H9 (cell line): ENCODE measurements around the gene RALGAPA1. TPM values are rescaled to one million over a fixed set of nuclear protein-coding genes. Genes with fewer than 3 reads are reported as not detected.

Experiments
- DNase-seq: peaks from one replicate; pipeline ENCODE4 v3.0.0-alpha.2; 2017
- H2AFZ ChIP-seq: one replicate; pipeline ENCODE4 v1.6.1; 2013; ENCODE audit warnings: mild to moderate bottlenecking, low read length, control low read depth, moderate library complexity
- H2AK5ac ChIP-seq: 2 replicates; pipeline ENCODE4 v1.6.1; 2013; ENCODE audit warnings: low read length, control low read depth, mixed read lengths; ENCODE audit not compliant: insufficient read length
- H2BK120ac ChIP-seq: one replicate; pipeline ENCODE4 v1.6.1; 2013; ENCODE audit warnings: low read depth, mild to moderate bottlenecking, low read length, control low read depth, inconsistent platforms; ENCODE audit not compliant: poor library complexity, severe bottlenecking
- H2BK12ac ChIP-seq: 2 replicates; pipeline ENCODE4 v1.6.1; 2013; ENCODE audit warnings: low read length, control low read depth, mixed read lengths, low read depth; ENCODE audit not compliant: insufficient read length
- H2BK15ac ChIP-seq: 2 replicates; pipeline ENCODE4 v1.6.1; 2013; ENCODE audit warnings: low read depth, low read length, control low read depth
- H2BK20ac ChIP-seq: one replicate; pipeline ENCODE4 v1.6.1; 2013; ENCODE audit warnings: low read depth, mild to moderate bottlenecking, low read length, control low read depth, inconsistent platforms; ENCODE audit not compliant: poor library complexity, severe bottlenecking
- H2BK5ac ChIP-seq: 2 replicates; pipeline ENCODE4 v1.6.1; 2013; ENCODE audit warnings: low read length, control low read depth, mixed read lengths; ENCODE audit not compliant: insufficient read length
- H3K14ac ChIP-seq: 2 replicates; pipeline ENCODE4 v1.6.1; 2013; ENCODE audit warnings: low read length, control low read depth; ENCODE audit not compliant: insufficient read depth
- H3K18ac ChIP-seq: 2 replicates; pipeline ENCODE4 v1.6.1; 2013; ENCODE audit warnings: low read depth, mild to moderate bottlenecking, mixed read lengths, low read length, control low read depth; ENCODE audit not compliant: insufficient read length
- H3K23ac ChIP-seq: 2 replicates; pipeline ENCODE4 v1.6.1; 2013; ENCODE audit warnings: low read length, control low read depth, mixed read lengths, low read depth; ENCODE audit not compliant: insufficient read length
- H3K23me2 ChIP-seq: 2 replicates; pipeline ENCODE4 v1.6.1; 2013; ENCODE audit warnings: low read depth, mild to moderate bottlenecking, mixed read lengths, low read length, control low read depth; ENCODE audit not compliant: insufficient read length, poor library complexity, severe bottlenecking
- H3K27ac ChIP-seq: 2 replicates; pipeline ENCODE4 v1.5.1; 2013; ENCODE audit warnings: low read length, control low read depth, mixed read lengths, low read depth; ENCODE audit not compliant: insufficient read length
- H3K27me3 ChIP-seq: 2 replicates; pipeline ENCODE4 v1.6.1; 2013; ENCODE audit warnings: low read length, control low read depth, inconsistent platforms; ENCODE audit not compliant: insufficient read depth
- H3K4ac ChIP-seq: 2 replicates; pipeline ENCODE4 v1.6.1; 2013; ENCODE audit warnings: low read depth, mild to moderate bottlenecking, control low read depth, inconsistent platforms, low read length, moderate library complexity
- H3K4me1 ChIP-seq: 2 replicates; pipeline ENCODE4 v1.6.1; 2013; ENCODE audit warnings: low read length, control low read depth, inconsistent platforms; ENCODE audit not compliant: insufficient read depth
- H3K4me2 ChIP-seq: 2 replicates; pipeline ENCODE4 v1.6.1; 2013; ENCODE audit warnings: low read length, control low read depth, mixed read lengths; ENCODE audit not compliant: insufficient read length, insufficient read depth
- H3K56ac ChIP-seq: 2 replicates; pipeline ENCODE4 v1.6.1; 2013; ENCODE audit warnings: low read depth, mild to moderate bottlenecking, mixed read lengths, low read length, control low read depth; ENCODE audit not compliant: insufficient read length
- H3K79me1 ChIP-seq: 2 replicates; pipeline ENCODE4 v1.6.1; 2013; ENCODE audit warnings: low read depth, mild to moderate bottlenecking, moderate library complexity, low read length, control low read depth, inconsistent platforms; ENCODE audit not compliant: insufficient read depth, poor library complexity, severe bottlenecking
- H3K79me2 ChIP-seq: 2 replicates; pipeline ENCODE4 v1.6.1; 2013; ENCODE audit warnings: low read length, control low read depth, inconsistent platforms; ENCODE audit not compliant: insufficient read depth
- H3K9ac ChIP-seq: 2 replicates; pipeline ENCODE4 v1.6.1; 2013; ENCODE audit warnings: low read length, control low read depth, mixed read lengths; ENCODE audit not compliant: insufficient read length; ENCODE audit errors: extremely low read depth
- H3K9me3 ChIP-seq: one replicate; pipeline ENCODE4 v1.6.1; 2013; ENCODE audit warnings: low read depth, low read length, inconsistent platforms; ENCODE audit not compliant: control insufficient read depth
- H3T11ph ChIP-seq: one replicate; pipeline ENCODE4 v1.6.1; 2013; ENCODE audit warnings: mild to moderate bottlenecking, low read length, control low read depth, inconsistent platforms
- H4K20me1 ChIP-seq: one replicate; pipeline ENCODE4 v1.6.1; 2013; ENCODE audit not compliant: control insufficient read depth, insufficient read length, insufficient read depth
- H4K5ac ChIP-seq: 2 replicates; pipeline ENCODE4 v1.6.1; 2013; ENCODE audit warnings: low read depth, mild to moderate bottlenecking, mixed read lengths, low read length, control low read depth; ENCODE audit not compliant: insufficient read length
- H4K8ac ChIP-seq: replicated peaks from 2 replicates; pipeline ENCODE4 v1.6.1; 2013; ENCODE audit warnings: low read length, control low read depth, mixed read lengths, low read depth; ENCODE audit not compliant: insufficient read length
- H4K91ac ChIP-seq: 2 replicates; pipeline ENCODE4 v1.6.1; 2013; ENCODE audit warnings: low read depth, mild to moderate bottlenecking, moderate library complexity, mixed read lengths, low read length, control low read depth; ENCODE audit not compliant: insufficient read length
- H3K27ac Mint-ChIP-seq, 3 experiments: 2 replicates in 2 of 3; 3 replicates in 1 of 3; pipeline ENCODE4 v1.8.0; 2020 to 2021; ENCODE audit warnings: mixed read lengths in 3 of 3, mild to moderate bottlenecking in 1 of 3, moderate library complexity in 1 of 3
- H3K27me3 Mint-ChIP-seq: 2 replicates; pipeline ENCODE4 v1.8.0; 2021; ENCODE audit warnings: low read depth, mild to moderate bottlenecking, moderate library complexity, mixed read lengths
- H3K36me3 Mint-ChIP-seq, 3 experiments: 2 replicates in 2 of 3; 3 replicates in 1 of 3; pipeline ENCODE4 v1.8.0; 2020 to 2021; ENCODE audit warnings: low read depth in 3 of 3, mixed read lengths in 3 of 3; ENCODE audit not compliant: insufficient read depth in 1 of 3
- H3K4me1 Mint-ChIP-seq, 2 experiments: 2 replicates each; pipeline ENCODE4 v1.8.0; 2020; ENCODE audit warnings: mixed read lengths in 2 of 2
- H3K4me3 Mint-ChIP-seq, 2 experiments: 2 replicates in 1 of 2; 3 replicates in 1 of 2; pipeline ENCODE4 v1.8.0; 2020 to 2021; ENCODE audit warnings: mild to moderate bottlenecking in 2 of 2, mixed read lengths in 2 of 2, moderate library complexity in 1 of 2
- H3K9me3 Mint-ChIP-seq, 2 experiments: 2 replicates in 1 of 2; 3 replicates in 1 of 2; pipeline ENCODE4 v1.8.0; 2020; ENCODE audit warnings: mild to moderate bottlenecking in 2 of 2, mixed read lengths in 2 of 2, moderate library complexity in 1 of 2
- CTCF ChIP-seq: fragments of 200-600 bp; sonication (generic); conservative IDR thresholded peaks from 3 replicates; pipeline ENCODE4 v1.8.0; 2021; ENCODE audit warnings: antibody characterized with exemption, mild to moderate bottlenecking
- WGBS: extraction: QIAGEN DNeasy Blood & Tissue Kit; methylation state at CpG from one replicate; pipeline ENCODE4 v1.1.7; 2013; ENCODE audit warnings: missing lambda C conversion rate, low lambda C conversion rate, mixed read lengths; ENCODE audit not compliant: insufficient read length; ENCODE audit errors: extremely low coverage; 5-methylcytosine and 5-hydroxymethylcytosine counted together
- total RNA-seq: library from RNA; stranded (reverse); gene quantifications from 2 replicates; pipeline ENCODE4 v1.2.1, GENCODE V29; 2021

The RALGAPA1 gene
- total RNA-seq, 1 experiment from 2014 or later = 29.8 TPM

DNA sequence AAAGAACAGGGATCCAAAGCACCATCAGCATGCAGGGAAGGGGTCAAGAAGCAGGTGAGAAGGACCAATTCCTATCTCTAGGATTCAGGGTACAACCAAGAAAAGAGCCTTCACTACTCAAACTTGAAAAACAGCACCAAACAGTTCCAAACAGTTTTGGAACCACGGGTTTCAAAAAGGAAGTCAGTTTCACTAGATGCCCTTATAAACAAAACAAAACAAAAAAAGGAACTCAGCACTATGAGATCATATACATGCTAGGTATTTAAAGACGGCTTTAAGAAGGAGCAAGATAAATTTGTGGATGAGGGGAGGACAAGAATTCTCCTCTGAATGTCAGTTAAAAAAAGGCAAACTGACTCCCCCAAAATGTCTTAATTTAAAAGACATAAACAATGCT, 269.1 kb downstream of the RALGAPA1 start:
- no peak for TF ChIP-seq CTCF
- no peaks in the 10 kb centered on the region for H3K36me3 Mint-ChIP-seq
- Histone ChIP-seq H4K20me1 (no peaks in the 10 kb centered on the region), H3K79me2 (no peaks in the 10 kb centered on the region), H2BK120ac (no peak overlapping the region), H3K4me2 (no peak overlapping the region), H4K5ac (no peak overlapping the region), H3K9ac (no peak overlapping the region), H3K9me3 (no peaks in the 10 kb centered on the region), H3K79me1 (no peaks in the 10 kb centered on the region), H3K14ac (no peak overlapping the region), H2BK15ac (no peak overlapping the region), H3K23me2 (peaks cover 5% of the 10 kb centered on the region), H2BK5ac (no peak overlapping the region), H3K4ac (no peak overlapping the region), H2AFZ (no peak overlapping the region), H3K56ac (no peak overlapping the region), H2BK12ac (no peak overlapping the region), H3K27ac (no peak overlapping the region), H3K18ac (no peak overlapping the region), H2AK5ac (no peak overlapping the region), H3K23ac (no peak overlapping the region), H3T11ph (no peak overlapping the region), H4K91ac (no peak overlapping the region), H3K4me1 (no peaks in the 10 kb centered on the region), H4K8ac (no peak overlapping the region), H3K27me3 (peaks cover 10% of the 10 kb centered on the region), H2BK20ac (no peak overlapping the region)
- H3K27ac Mint-ChIP-seq = no peak overlapping the region
- WGBS = no CpG with 5 or more reads among the region's 2 CpGs
- DNase-seq = no peak
- no peak overlapping the region for H3K4me3 Mint-ChIP-seq
- H3K27me3 Mint-ChIP-seq = peaks cover 30% of the 10 kb centered on the region
- no peaks in the 10 kb centered on the region for H3K9me3 Mint-ChIP-seq
- peaks cover 5 to 6% of the 10 kb centered on the region in 2 experiments; a peak in 2 of 4 replicates for H3K4me1 Mint-ChIP-seq
